Endothelial cell of umbilical vein (primary cell): ENCODE results near the gene KCNK13.

Experiments used
- EZH2 ChIP-seq: IDR thresholded peaks from 2 replicates; pipeline ENCODE4 v1.6.1; 2012; ENCODE audit warnings: borderline replicate concordance, low read depth, mild to moderate bottlenecking, moderate library complexity, low read length, inconsistent platforms; ENCODE audit not compliant: severe bottlenecking
- JUN ChIP-seq: IDR thresholded peaks from 2 replicates; pipeline ENCODE4 v1.6.1; 2011; ENCODE audit warnings: borderline replicate concordance, low read depth; ENCODE audit not compliant: insufficient read length, insufficient read depth
- POLR2A ChIP-seq: IDR thresholded peaks from 2 replicates; pipeline ENCODE4 v1.6.1; 2012; ENCODE audit warnings: low read depth, mild to moderate bottlenecking, control low read depth, low read length
- POLR2AphosphoS5 ChIP-seq: IDR thresholded peaks from 2 replicates; pipeline ENCODE4 v1.6.1; 2012; ENCODE audit warnings: low read depth, mild to moderate bottlenecking, control low read depth, low read length, moderate library complexity; ENCODE audit not compliant: insufficient read depth
- TF ChIP-seq, protein P1 (sequence below), 2 donors: IDR thresholded peaks; 1 replicate in 1 of 2; 2 replicates in 1 of 2; pipeline ENCODE4 v1.5.1; 2011; ENCODE audit warnings: low read length in 2 of 2, mild to moderate bottlenecking in 2 of 2, moderate library complexity in 2 of 2, control low read depth in 1 of 2, inconsistent platforms in 1 of 2, low read depth in 1 of 2; ENCODE audit not compliant: insufficient read depth in 1 of 2; ENCODE audit errors: extremely low read depth in 1 of 2

GRCh38 chr14:90034156-90034555 lies 27.6 kb upstream of the KCNK13 start:
- TF ChIP-seq POLR2A: no peak
- no peak for TF ChIP-seq EZH2
- TF ChIP-seq, protein P1, sequence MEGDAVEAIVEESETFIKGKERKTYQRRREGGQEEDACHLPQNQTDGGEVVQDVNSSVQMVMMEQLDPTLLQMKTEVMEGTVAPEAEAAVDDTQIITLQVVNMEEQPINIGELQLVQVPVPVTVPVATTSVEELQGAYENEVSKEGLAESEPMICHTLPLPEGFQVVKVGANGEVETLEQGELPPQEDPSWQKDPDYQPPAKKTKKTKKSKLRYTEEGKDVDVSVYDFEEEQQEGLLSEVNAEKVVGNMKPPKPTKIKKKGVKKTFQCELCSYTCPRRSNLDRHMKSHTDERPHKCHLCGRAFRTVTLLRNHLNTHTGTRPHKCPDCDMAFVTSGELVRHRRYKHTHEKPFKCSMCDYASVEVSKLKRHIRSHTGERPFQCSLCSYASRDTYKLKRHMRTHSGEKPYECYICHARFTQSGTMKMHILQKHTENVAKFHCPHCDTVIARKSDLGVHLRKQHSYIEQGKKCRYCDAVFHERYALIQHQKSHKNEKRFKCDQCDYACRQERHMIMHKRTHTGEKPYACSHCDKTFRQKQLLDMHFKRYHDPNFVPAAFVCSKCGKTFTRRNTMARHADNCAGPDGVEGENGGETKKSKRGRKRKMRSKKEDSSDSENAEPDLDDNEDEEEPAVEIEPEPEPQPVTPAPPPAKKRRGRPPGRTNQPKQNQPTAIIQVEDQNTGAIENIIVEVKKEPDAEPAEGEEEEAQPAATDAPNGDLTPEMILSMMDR (IDR thresholded peaks at IDR 0.05; ENCODE audit: extremely low read depth in 1 of 2, insufficient read depth in 1 of 2, low read depth in 1 of 2, low read length in 2 of 2): no peak
- no peak for TF ChIP-seq JUN
- no peak for TF ChIP-seq POLR2AphosphoS5
